MCF 10A (cell line): ENCODE data around the gene ASCC1. TPM values are rescaled to one million over a fixed set of nuclear protein-coding genes. Genes with fewer than 3 reads are reported as not detected.
"Not testable (repeated sequence)": the region's sequence is repeated elsewhere in the genome, so short reads cannot be mapped to it uniquely, and the experiment has no call there.

Source experiments
- BruUV-seq: library from RNA; stranded (reverse); fragments of 400-500 nt; replicated peaks from 2 replicates; lab custom pipeline; 2021; lab: Mats Ljungman, UMichigan
- CTCF ChIA-PET: fragments of 300-600 bp; sonication (Branson Sonifier 250); formaldehyde crosslinking; extraction: SDS; loops from one replicate; lab custom pipeline; 2021; ENCODE audit warnings: antibody characterized with exemption, inconsistent platforms; lab: Yijun Ruan, JAX
- POLR2A ChIA-PET: fragments of 300-600, 350-650 bp; sonication (Branson Sonifier 250); formaldehyde crosslinking; extraction: SDS; loops from one replicate; lab custom pipeline; 2020; ENCODE audit warnings: antibody characterized with exemption, inconsistent platforms; lab: Yijun Ruan, JAX
- DNase-seq: peaks from one replicate; pipeline ENCODE4 v3.0.0-alpha.2; 2018; ENCODE audit not compliant: unreplicated experiment
- H3K27ac Mint-ChIP-seq: one replicate; pipeline ENCODE4 v1.8.0; 2022; ENCODE audit warnings: mild to moderate bottlenecking, low read depth, mixed read lengths; ENCODE audit not compliant: unreplicated experiment
- H3K27me3 Mint-ChIP-seq: one replicate; pipeline ENCODE4 v1.8.0; 2022; ENCODE audit warnings: mixed read lengths; ENCODE audit not compliant: insufficient read depth, unreplicated experiment
- H3K36me3 Mint-ChIP-seq: one replicate; pipeline ENCODE4 v1.8.0; 2022; ENCODE audit warnings: mild to moderate bottlenecking, moderate library complexity, mixed read lengths; ENCODE audit not compliant: insufficient read depth, unreplicated experiment
- H3K4me1 Mint-ChIP-seq: one replicate; pipeline ENCODE4 v1.8.0; 2022; ENCODE audit warnings: mixed read lengths; ENCODE audit not compliant: insufficient read depth, unreplicated experiment
- H3K4me3 Mint-ChIP-seq: one replicate; pipeline ENCODE4 v1.8.0; 2022; ENCODE audit warnings: mild to moderate bottlenecking, moderate library complexity, mixed read lengths; ENCODE audit not compliant: unreplicated experiment
- H3K9me3 Mint-ChIP-seq: one replicate; pipeline ENCODE4 v1.8.0; 2022; ENCODE audit warnings: mixed read lengths; ENCODE audit not compliant: unreplicated experiment
- CTCF ChIP-seq: fragments of 200-600 bp; IDR thresholded peaks from one replicate; pipeline ENCODE4 v1.8.0; 2022; ENCODE audit warnings: antibody characterized with exemption, mild to moderate bottlenecking; ENCODE audit not compliant: unreplicated experiment
- intact Hi-C: fragments of 100-400 bp; cut with micrococcal nuclease; formaldehyde crosslinking; loops from 2 replicates; pipeline ENCODE4 v1.14.1; 2022
- total RNA-seq: library from RNA; stranded (reverse); gene quantifications from 2 replicates; pipeline ENCODE4 v1.2.3, GENCODE V29; 2022

Gene ASCC1
- total RNA-seq, 1 experiment from 2014 or later, result 26.3 TPM

GRCh38 chr10:72140174-72140573 lies 75.9 kb downstream of the ASCC1 start:
- POLR2A ChIA-PET, result interaction anchor here (1.2 to 1.6 kb wide), 2 partner anchors 13 to 133 kb away, joined by 3 to 4 read pairs; partner anchors contain the start of gene DDIT4
- H3K27me3 Mint-ChIP-seq, result no peaks in the 10 kb centered on the region
- CTCF ChIA-PET, result interaction anchor here (0.6 to 1.2 kb wide), 5 partner anchors 8 to 86 kb away, joined by 3 to 4 read pairs (median 3); no protein-coding TSS in a partner anchor

GRCh38 chr10:72137583-72137982 lies 78.5 kb downstream of the ASCC1 start:
- no TSS peak for BruUV-seq
- ChIA-PET POLR2A (no interaction called here), CTCF (interaction anchor here (0.8 to 2.3 kb wide), 2 partner anchors 12 to 183 kb away, joined by 3 to 9 read pairs; no protein-coding TSS in a partner anchor)
- H3K4me3 Mint-ChIP-seq, result no peak overlapping the region
- DNase-seq, result no peak
- peaks cover 25% of the 10 kb centered on the region for H3K36me3 Mint-ChIP-seq
- H3K27me3 Mint-ChIP-seq, result no peaks in the 10 kb centered on the region
- H3K9me3 Mint-ChIP-seq, result no peaks in the 10 kb centered on the region
- H3K4me1 Mint-ChIP-seq, result peaks cover 16% of the 10 kb centered on the region
- no peak for TF ChIP-seq CTCF
- no peak overlapping the region for H3K27ac Mint-ChIP-seq
- intact Hi-C loops, result no loop called here

More at GRCh38 chr10:72140174-72140573, 75.9 kb downstream of the ASCC1 start:
- BruUV-seq, result no TSS peak
- no peak overlapping the region for H3K27ac Mint-ChIP-seq
- DNase-seq, result no peak
- intact Hi-C loops, result no loop called here
- H3K36me3 Mint-ChIP-seq, result peaks cover 19% of the 10 kb centered on the region
- TF ChIP-seq CTCF, result no peak
- H3K4me1 Mint-ChIP-seq, result peaks cover 4% of the 10 kb centered on the region
- no peaks in the 10 kb centered on the region for H3K9me3 Mint-ChIP-seq
- no peak overlapping the region for H3K4me3 Mint-ChIP-seq

- H3K27me3 Mint-ChIP-seq, H3K4me3 Mint-ChIP-seq, H3K9me3 Mint-ChIP-seq, BruUV-seq, DNase-seq, intact Hi-C loops, H3K27ac Mint-ChIP-seq: not testable (repeated sequence)
- H3K36me3 Mint-ChIP-seq, result peaks cover 32% of the 10 kb centered on the region
- H3K4me1 Mint-ChIP-seq, result peaks cover 16% of the 10 kb centered on the region
- POLR2A ChIA-PET, result interaction anchor here (0.6 to 1.3 kb wide), 2 partner anchors 10 to 32 kb away, joined by 3 to 4 read pairs; no protein-coding TSS in a partner anchor
- CTCF ChIA-PET, result interaction anchor here (0.6 to 2.3 kb wide), 3 partner anchors 10 to 1353 kb away, joined by 3 to 9 read pairs (median 3); no protein-coding TSS in a partner anchor
Measured at GRCh38 chr10:72136225-72136624, 79.9 kb downstream of the ASCC1 start.

GRCh38 chr10:72134785-72135767 lies 81.0 kb downstream of the ASCC1 start:
- intact Hi-C loops, result no loop called here
- no peak overlapping the region for H3K27ac Mint-ChIP-seq
- no peaks in the 10 kb centered on the region for H3K27me3 Mint-ChIP-seq
- CTCF ChIA-PET, result interaction anchor here (0.6 to 0.7 kb wide), 2 partner anchors 94 to 943 kb away, joined by 3 read pairs; no protein-coding TSS in a partner anchor
- POLR2A ChIA-PET, result interaction anchor here (0.5 to 1.3 kb wide), 2 partner anchors 9 to 218 kb away, joined by 3 to 4 read pairs; no protein-coding TSS in a partner anchor
- TF ChIP-seq CTCF, result no peak
- no TSS peak for BruUV-seq
- peaks cover 32% of the 10 kb centered on the region for H3K36me3 Mint-ChIP-seq
- no peaks in the 10 kb centered on the region for H3K9me3 Mint-ChIP-seq
- no peak for DNase-seq
- H3K4me3 Mint-ChIP-seq, result no peak overlapping the region
- H3K4me1 Mint-ChIP-seq, result peaks cover 16% of the 10 kb centered on the region
